ENCODE results near the gene RHAG. TPM values are rescaled to one million over a fixed set of nuclear protein-coding genes. Genes with fewer than 3 reads are reported as not detected.

Gene RHAG
- total and polyA plus RNA-seq, 2 experiments from 2014 or later: not detected

GRCh38 chr6:49662892-49663261, 26.2 kb upstream of the RHAG start (continued):
- TF ChIP-seq EZH2phosphoT487 (IDR thresholded peaks at IDR 0.05; ENCODE audit: unreplicated experiment): no peak
- TF ChIP-seq, protein P1, sequence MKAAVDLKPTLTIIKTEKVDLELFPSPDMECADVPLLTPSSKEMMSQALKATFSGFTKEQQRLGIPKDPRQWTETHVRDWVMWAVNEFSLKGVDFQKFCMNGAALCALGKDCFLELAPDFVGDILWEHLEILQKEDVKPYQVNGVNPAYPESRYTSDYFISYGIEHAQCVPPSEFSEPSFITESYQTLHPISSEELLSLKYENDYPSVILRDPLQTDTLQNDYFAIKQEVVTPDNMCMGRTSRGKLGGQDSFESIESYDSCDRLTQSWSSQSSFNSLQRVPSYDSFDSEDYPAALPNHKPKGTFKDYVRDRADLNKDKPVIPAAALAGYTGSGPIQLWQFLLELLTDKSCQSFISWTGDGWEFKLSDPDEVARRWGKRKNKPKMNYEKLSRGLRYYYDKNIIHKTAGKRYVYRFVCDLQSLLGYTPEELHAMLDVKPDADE (IDR thresholded peaks at IDR 0.05): no peak
- no peak for TF ChIP-seq NANOG (IDR thresholded peaks at IDR 0.05; ENCODE audit: borderline replicate concordance)
- TF ChIP-seq, protein P2, sequence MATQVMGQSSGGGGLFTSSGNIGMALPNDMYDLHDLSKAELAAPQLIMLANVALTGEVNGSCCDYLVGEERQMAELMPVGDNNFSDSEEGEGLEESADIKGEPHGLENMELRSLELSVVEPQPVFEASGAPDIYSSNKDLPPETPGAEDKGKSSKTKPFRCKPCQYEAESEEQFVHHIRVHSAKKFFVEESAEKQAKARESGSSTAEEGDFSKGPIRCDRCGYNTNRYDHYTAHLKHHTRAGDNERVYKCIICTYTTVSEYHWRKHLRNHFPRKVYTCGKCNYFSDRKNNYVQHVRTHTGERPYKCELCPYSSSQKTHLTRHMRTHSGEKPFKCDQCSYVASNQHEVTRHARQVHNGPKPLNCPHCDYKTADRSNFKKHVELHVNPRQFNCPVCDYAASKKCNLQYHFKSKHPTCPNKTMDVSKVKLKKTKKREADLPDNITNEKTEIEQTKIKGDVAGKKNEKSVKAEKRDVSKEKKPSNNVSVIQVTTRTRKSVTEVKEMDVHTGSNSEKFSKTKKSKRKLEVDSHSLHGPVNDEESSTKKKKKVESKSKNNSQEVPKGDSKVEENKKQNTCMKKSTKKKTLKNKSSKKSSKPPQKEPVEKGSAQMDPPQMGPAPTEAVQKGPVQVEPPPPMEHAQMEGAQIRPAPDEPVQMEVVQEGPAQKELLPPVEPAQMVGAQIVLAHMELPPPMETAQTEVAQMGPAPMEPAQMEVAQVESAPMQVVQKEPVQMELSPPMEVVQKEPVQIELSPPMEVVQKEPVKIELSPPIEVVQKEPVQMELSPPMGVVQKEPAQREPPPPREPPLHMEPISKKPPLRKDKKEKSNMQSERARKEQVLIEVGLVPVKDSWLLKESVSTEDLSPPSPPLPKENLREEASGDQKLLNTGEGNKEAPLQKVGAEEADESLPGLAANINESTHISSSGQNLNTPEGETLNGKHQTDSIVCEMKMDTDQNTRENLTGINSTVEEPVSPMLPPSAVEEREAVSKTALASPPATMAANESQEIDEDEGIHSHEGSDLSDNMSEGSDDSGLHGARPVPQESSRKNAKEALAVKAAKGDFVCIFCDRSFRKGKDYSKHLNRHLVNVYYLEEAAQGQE (IDR thresholded peaks at IDR 0.05; ENCODE audit: unreplicated experiment): no peak
- TF ChIP-seq, protein P3, sequence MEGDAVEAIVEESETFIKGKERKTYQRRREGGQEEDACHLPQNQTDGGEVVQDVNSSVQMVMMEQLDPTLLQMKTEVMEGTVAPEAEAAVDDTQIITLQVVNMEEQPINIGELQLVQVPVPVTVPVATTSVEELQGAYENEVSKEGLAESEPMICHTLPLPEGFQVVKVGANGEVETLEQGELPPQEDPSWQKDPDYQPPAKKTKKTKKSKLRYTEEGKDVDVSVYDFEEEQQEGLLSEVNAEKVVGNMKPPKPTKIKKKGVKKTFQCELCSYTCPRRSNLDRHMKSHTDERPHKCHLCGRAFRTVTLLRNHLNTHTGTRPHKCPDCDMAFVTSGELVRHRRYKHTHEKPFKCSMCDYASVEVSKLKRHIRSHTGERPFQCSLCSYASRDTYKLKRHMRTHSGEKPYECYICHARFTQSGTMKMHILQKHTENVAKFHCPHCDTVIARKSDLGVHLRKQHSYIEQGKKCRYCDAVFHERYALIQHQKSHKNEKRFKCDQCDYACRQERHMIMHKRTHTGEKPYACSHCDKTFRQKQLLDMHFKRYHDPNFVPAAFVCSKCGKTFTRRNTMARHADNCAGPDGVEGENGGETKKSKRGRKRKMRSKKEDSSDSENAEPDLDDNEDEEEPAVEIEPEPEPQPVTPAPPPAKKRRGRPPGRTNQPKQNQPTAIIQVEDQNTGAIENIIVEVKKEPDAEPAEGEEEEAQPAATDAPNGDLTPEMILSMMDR (conservative IDR thresholded peaks at IDR 0.05; ENCODE audit: low read depth in 2 of 2): no peak
- no peak for TF ChIP-seq POLR2AphosphoS5 (IDR thresholded peaks at IDR 0.05; ENCODE audit: low read depth)
- no peak for TF ChIP-seq STAT1 (IDR thresholded peaks at IDR 0.05; ENCODE audit: unreplicated experiment)

DNA sequence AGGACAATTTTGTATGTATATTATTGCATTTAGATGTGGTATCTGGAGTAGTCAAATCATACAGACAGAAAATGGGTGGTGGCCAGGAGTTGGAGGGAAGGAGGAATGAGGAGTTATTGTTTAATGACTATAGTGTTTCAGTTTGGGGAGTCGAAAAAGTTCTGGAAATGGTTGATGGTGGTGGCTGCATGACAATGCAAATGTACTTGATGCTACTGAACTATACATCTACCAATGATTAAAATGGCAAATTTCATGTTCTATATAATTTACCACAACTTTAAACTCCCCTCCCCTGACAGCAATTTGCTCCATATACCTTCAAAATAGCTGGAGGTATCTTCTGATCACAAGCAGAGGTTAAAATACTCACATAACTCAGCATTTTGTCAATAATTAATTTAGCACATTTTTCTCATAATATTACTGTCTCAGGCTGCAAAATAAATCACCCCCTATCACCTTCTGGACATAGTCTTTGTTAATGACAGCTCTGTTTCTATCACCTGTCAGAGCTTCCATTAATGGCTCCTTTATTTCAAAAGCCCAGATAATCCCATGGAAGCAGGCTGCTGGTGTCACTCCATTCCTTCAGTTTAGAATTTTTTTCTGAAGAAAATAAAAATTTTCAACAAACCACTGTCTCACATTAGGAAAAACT, 25.7 kb upstream of the RHAG start:
- Histone ChIP-seq H2AFZ (no peak overlapping the region), H3K4me2 (no peak overlapping the region), H3K4me3 (no peak overlapping the region), H3K36me3 (ENCODE audit: insufficient read depth) (no peaks in the 10 kb centered on the region), H3F3A (replicated peaks; ENCODE audit: low read depth) (no peaks in the 10 kb centered on the region), H3K9me2 (ENCODE audit: insufficient read depth) (no peaks in the 10 kb centered on the region), H3K79me2 (replicated peaks; ENCODE audit: insufficient read depth) (no peaks in the 10 kb centered on the region), H4K20me1 (replicated peaks; ENCODE audit: insufficient read depth) (no peaks in the 10 kb centered on the region), H3K4me1 (ENCODE audit: insufficient read depth) (peaks cover 10% of the 10 kb centered on the region), H3K27me3 (ENCODE audit: insufficient read depth) (no peaks in the 10 kb centered on the region), H3K27ac (ENCODE audit: low read depth) (no peak overlapping the region)
- DNase-seq (ENCODE audit: low spot score) (no peak), ATAC-seq (no peak)
- Mint-ChIP-seq H3K9me3 (no peaks in the 10 kb centered on the region), H3K4me3 (no peak overlapping the region), H3K27me3 (ENCODE audit: insufficient read depth, low read depth, poor library complexity) (no peaks in the 10 kb centered on the region), H3K36me3 (ENCODE audit: low read depth) (no peaks in the 10 kb centered on the region), H3K27ac (no peak overlapping the region), H3K4me1 (peaks cover 8% of the 10 kb centered on the region; the same call in 2 of the 3 replicates)
- TF ChIP-seq, protein P3 (conservative IDR thresholded peaks at IDR 0.05; ENCODE audit: low read depth in 2 of 2): no peak
- TF ChIP-seq ZNF114 (CRISPR knock-in tag; IDR thresholded peaks at IDR 0.05) (no peak), NANOG (IDR thresholded peaks at IDR 0.05; ENCODE audit: borderline replicate concordance) (no peak), ZNF331 (CRISPR knock-in tag; IDR thresholded peaks at IDR 0.05; ENCODE audit: low read depth) (no peak)
- TF ChIP-seq, protein P1 (IDR thresholded peaks at IDR 0.05): no peak

Measured in GM23338 (cell line).